ENCODE data around the gene DICER1. TPM values are rescaled to one million over a fixed set of nuclear protein-coding genes. Genes with fewer than 3 reads are reported as not detected.

Gene DICER1
- polyA plus RNA-seq, 1 donor (not counting 4 experiments of a cell fraction or from before 2014, with no cell fraction given): 31.6 TPM

DNA sequence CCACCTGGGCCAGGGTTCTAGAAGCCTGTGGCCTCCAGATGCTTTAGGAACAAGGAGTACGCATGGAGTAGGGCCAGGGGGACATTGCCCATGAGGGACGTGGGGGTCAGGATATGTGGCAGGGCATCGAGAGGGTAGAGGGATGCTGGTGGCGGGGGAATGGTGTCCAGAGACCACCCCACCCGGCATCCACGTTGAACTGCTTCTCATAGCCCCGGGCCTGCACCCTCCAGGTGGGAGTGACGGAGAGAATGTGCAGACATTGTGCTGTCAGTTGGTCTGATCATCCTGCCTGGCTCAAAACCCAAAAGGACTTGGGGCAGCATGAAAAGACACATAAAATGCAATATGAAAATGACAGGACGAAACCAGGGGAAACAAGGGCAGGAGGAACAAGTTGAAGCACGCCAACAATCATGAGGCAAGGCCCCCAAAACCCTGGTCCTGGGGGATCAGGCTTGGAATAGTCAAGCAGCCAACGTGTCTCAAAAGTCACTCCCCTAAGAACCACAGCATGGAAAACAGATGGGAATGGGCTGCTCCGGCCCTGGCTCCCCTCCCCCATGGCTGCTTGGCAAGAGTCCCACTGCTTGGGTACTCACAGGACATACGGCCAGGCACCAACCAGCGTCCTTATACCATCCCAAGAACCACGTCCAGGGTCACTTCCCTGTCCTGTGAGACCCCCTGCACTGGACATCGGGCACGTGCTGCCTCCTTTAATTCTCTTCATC lies 117.9 kb downstream of the DICER1 start:
- Histone ChIP-seq H3K9ac (ENCODE audit: control insufficient read depth, extremely low read depth, insufficient read depth, low read length) (no peak overlapping the region), H3K9me1 (ENCODE audit: control insufficient read depth, extremely low read depth, insufficient read depth, low read length) (no peaks in the 10 kb centered on the region), H3K27ac (ENCODE audit: control insufficient read depth, insufficient read depth, low read length) (no peak overlapping the region), H3K4me2 (ENCODE audit: control insufficient read depth, extremely low read depth, insufficient read depth, low read depth, low read length) (no peak overlapping the region), H3K4me3 (ENCODE audit: control insufficient read depth in 2 of 3, extremely low read depth in 1 of 3, insufficient read depth in 2 of 3, low read depth in 1 of 3, low read length in 3 of 3) (no peak overlapping the region), H3K36me3 (ENCODE audit: control insufficient read depth in 2 of 2, extremely low read depth in 1 of 2, insufficient read depth in 2 of 2, low read length in 2 of 2) (no peaks in the 10 kb centered on the region), H3K9me3 (ENCODE audit: control insufficient read depth, low read depth, low read length) (no peaks in the 10 kb centered on the region), H2AFZ (ENCODE audit: control insufficient read depth, low read length) (no peak overlapping the region), H4K20me1 (ENCODE audit: control insufficient read depth, extremely low read depth, insufficient read depth, low read length) (no peaks in the 10 kb centered on the region), H3K4me1 (ENCODE audit: control insufficient read depth, extremely low read depth, insufficient read depth, low read length) (no peaks in the 10 kb centered on the region), H3K79me2 (ENCODE audit: control insufficient read depth, insufficient read depth, low read length) (no peaks in the 10 kb centered on the region), H3K27me3 (ENCODE audit: control insufficient read depth, extremely low read depth, insufficient read depth, low read length) (no peaks in the 10 kb centered on the region)
- DNase-seq (ENCODE audit: low read depth, low spot score) (no peak), FAIRE-seq (no peak)
- TF ChIP-seq EZH2 (IDR thresholded peaks at IDR 0.05; ENCODE audit: low read length): no peak
- TF ChIP-seq, protein P1, sequence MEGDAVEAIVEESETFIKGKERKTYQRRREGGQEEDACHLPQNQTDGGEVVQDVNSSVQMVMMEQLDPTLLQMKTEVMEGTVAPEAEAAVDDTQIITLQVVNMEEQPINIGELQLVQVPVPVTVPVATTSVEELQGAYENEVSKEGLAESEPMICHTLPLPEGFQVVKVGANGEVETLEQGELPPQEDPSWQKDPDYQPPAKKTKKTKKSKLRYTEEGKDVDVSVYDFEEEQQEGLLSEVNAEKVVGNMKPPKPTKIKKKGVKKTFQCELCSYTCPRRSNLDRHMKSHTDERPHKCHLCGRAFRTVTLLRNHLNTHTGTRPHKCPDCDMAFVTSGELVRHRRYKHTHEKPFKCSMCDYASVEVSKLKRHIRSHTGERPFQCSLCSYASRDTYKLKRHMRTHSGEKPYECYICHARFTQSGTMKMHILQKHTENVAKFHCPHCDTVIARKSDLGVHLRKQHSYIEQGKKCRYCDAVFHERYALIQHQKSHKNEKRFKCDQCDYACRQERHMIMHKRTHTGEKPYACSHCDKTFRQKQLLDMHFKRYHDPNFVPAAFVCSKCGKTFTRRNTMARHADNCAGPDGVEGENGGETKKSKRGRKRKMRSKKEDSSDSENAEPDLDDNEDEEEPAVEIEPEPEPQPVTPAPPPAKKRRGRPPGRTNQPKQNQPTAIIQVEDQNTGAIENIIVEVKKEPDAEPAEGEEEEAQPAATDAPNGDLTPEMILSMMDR (optimal IDR thresholded peaks at IDR 0.05 in 1 of 3, IDR thresholded peaks at IDR 0.05 in 1 of 3, conservative IDR thresholded peaks at IDR 0.05 in 1 of 3; ENCODE audit: extremely low read depth in 1 of 3, insufficient read depth in 2 of 3, low read length in 3 of 3): no peak
- dilution Hi-C loops (cut with MboI; ENCODE audit: extremely low pct_ligation_motif_present, low sequenced_read_pairs): no loop called here

DNA sequence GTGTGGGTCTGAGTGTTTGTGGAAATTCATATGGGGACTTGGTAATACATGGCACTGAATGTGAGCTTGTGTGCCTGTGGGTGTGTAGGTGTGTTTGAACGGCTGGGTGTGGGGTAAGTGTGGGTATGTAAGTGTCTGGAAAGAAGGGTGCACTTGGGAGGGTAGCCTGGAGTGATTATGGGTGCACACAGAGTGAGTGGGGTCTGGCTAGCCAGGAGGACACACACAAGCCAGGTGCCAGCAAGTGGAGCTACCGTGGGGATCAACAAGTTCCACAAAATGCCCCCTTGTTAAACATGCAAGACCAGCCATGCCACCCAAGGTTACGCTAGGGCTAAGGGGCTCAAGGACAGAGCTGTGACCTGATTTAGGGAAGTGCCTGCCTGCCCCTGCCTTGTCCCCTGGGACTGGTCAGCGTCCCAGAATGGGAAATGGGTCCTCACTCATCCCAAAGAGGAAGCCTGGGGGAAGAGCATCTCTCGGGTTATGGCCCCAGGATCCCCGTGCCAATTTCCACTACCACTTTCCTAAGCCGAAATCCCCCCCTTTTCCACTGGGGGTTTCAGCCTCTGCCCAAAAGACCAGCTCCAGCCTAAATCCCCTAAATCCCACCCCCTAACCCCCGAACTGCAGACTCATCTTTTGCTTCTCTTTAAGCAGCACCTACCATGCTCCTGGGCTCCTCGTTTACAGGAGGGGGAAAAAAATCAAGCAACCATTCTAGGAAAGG lies 118.6 kb downstream of the DICER1 start:
- Histone ChIP-seq H3K9me1 (ENCODE audit: control insufficient read depth, extremely low read depth, insufficient read depth, low read length) (no peaks in the 10 kb centered on the region), H3K36me3 (ENCODE audit: control insufficient read depth in 2 of 2, extremely low read depth in 1 of 2, insufficient read depth in 2 of 2, low read length in 2 of 2) (no peaks in the 10 kb centered on the region), H3K4me1 (ENCODE audit: control insufficient read depth, extremely low read depth, insufficient read depth, low read length) (no peaks in the 10 kb centered on the region), H3K9me3 (ENCODE audit: control insufficient read depth, low read depth, low read length) (no peaks in the 10 kb centered on the region), H3K9ac (ENCODE audit: control insufficient read depth, extremely low read depth, insufficient read depth, low read length) (no peak overlapping the region), H4K20me1 (ENCODE audit: control insufficient read depth, extremely low read depth, insufficient read depth, low read length) (no peaks in the 10 kb centered on the region), H3K4me2 (ENCODE audit: control insufficient read depth, extremely low read depth, insufficient read depth, low read depth, low read length) (no peak overlapping the region), H3K4me3 (ENCODE audit: control insufficient read depth in 2 of 3, extremely low read depth in 1 of 3, insufficient read depth in 2 of 3, low read depth in 1 of 3, low read length in 3 of 3) (no peak overlapping the region), H3K27me3 (ENCODE audit: control insufficient read depth, extremely low read depth, insufficient read depth, low read length) (no peaks in the 10 kb centered on the region), H3K79me2 (ENCODE audit: control insufficient read depth, insufficient read depth, low read length) (no peaks in the 10 kb centered on the region), H2AFZ (ENCODE audit: control insufficient read depth, low read length) (no peak overlapping the region), H3K27ac (ENCODE audit: control insufficient read depth, insufficient read depth, low read length) (no peak overlapping the region)
- dilution Hi-C loops (cut with MboI; ENCODE audit: extremely low pct_ligation_motif_present, low sequenced_read_pairs): no loop called here
- no peak for FAIRE-seq
- TF ChIP-seq EZH2 (IDR thresholded peaks at IDR 0.05; ENCODE audit: low read length): no peak
- TF ChIP-seq, protein P1 (optimal IDR thresholded peaks at IDR 0.05 in 1 of 3, IDR thresholded peaks at IDR 0.05 in 1 of 3, conservative IDR thresholded peaks at IDR 0.05 in 1 of 3; ENCODE audit: extremely low read depth in 1 of 3, insufficient read depth in 2 of 3, low read length in 3 of 3): no peak
- DNase-seq (ENCODE audit: low read depth, low spot score): no peak
